COLO668 (cell line): ENCODE results near the gene CYTH2.
"Not testable (repeated sequence)": the region's sequence is repeated elsewhere in the genome, so short reads cannot be mapped to it uniquely, and the experiment has no call there.

Experiments used
- DNase-seq: peaks from one replicate; lab custom pipeline; 2025; ENCODE audit not compliant: unreplicated experiment; lab: John Stamatoyannopoulos, UW

CYTH2 gene

DNA sequence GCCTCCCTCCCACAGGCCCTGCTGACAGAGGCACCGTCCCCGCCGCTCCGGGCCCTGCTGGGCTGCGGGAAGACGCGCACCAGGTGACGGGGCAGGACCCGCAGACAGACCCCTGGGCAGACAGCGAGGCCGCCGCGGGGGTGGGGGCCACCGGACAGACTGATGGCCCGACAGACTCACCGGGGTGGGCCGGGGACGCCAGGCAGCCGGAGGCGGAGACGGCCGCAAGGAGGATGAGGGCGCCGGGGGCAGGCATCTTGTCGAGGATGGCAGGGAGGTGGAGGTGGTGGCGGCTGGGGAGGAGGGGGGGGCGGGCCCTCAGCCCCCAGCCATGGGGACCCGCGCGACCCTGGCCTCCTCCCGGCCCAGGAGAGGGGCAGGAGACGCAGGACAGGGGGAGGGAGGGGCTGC, 42.2 kb downstream of the CYTH2 start:
- DNase-seq = no peak

DNA sequence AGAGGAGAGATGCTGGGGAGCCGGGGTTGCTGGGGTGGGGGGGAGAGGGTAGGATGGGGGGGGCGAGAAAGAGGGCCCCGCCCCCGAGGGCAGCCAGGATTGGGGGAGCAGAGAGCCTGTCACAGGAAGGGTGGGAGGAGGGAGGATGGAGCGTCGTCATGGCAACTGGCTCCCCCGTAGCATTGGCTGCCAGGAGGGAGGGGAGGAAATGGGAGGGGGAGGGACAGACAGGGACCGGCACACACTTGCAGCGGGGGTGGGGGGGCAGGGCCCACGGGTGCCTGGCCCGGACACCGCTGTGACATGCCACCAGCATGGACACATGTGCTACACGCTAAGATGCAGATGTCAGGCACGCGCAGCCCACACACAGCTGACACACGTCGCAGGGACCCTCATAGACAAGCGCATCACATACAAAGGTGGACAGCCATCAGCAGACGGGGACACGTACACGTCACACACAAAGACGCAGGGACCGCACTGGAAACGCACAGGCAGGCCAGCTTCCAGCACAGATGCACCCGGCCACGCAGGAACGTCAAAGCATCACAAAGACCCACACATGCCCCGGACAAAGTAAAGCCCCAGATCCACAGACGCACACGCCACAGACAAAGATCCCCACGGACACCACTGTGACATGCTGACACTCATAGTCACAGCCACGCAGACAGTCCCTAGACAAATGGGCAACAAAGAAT, 42.8 kb downstream of the CYTH2 start, which contains the start of gene LMTK3:
LMTK3 (minus strand) TSS at position 36 of the 704 bp plus-strand sequence. CDS start 259 bp downstream, outside the sequence.
- peak; percentile 29 for DNase-seq

DNA sequence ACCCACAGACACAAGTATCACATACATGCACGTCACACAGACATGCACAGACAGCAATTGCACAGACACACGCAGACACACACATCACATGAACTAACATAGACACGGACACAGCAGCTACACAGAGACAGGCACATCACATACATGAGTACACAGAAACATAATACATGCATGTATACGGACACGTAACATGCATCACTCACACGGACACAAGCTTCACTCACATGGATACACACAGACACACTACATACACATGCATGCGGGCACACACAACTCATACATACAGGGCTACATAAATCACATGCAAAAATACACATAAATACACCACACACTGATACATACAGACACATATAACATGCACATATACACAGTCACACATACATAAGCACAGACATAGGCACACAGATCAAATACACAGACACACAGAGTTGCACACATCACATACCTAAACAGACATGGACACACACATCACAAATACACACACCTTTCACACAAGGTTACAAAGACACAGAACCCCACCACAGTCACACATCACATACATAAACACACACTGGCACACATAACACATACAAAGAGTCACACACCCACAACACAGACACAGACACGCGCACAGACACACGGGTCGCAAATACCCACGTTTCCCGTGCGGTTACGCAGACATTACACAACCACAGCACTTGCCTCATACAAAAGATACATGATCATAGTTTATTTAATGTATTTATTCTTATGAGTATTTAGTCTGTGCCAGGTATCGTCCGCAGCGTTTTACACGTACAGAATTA, 43.5 kb downstream of the CYTH2 start:
- no peak for DNase-seq

DNA sequence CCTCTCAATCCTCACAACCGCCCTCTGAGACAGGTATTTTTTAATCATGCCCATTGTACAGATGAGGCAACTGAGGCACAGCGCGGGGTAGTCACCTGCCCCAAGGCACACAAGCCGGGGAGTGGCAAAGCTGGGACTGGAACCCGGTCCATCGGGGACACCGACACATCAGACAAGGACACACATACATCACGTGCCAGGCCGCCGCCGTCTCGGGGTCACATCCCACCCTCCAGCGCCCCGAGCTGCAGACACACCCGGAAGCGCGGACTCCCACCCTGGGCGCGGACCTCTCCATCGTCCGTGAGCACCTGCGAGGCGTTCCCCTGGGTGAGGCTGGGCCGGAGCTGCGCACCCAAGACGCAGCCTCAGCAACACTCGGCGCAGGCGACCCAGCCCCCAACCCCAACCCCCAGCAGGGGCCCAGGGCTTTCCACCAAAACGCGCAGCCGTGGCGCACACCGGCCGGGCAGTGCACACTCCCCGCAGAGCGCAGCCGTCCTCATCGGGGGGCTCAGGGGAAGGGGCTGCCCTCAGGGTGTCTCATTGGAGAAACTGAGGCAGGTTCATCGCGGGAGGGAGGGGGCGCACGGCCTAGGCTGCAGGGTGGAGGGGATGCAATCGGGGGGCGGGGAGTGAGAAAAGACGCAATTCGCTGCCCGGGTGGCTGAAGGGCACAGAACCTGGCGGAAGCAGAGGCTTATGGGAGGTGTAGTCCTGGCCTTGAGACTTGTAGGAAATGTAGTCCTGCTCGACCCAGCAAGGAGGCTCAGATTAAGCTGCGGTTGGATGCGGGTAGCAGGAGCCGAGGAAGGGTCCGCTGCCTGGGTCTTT, 44.3 kb downstream of the CYTH2 start:
- DNase-seq = peak; percentile 63

DNA sequence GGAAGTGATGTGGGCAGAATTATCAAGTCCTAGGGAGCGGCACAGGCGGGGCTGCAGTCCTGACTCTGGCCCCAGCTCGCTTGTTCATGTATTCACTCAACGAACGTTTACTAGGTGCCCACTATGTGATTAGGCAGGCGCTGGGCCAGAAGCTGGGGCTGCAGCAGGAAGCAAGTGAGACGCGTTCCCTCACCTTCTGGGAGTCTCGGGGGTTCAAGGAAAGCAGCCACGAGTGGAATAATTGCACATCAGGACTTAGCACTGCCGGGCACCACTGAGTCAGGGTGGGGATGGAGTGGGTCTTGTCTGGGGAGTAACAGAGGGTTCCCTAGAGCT, 44.9 kb downstream of the CYTH2 start:
- no peak for DNase-seq

DNA sequence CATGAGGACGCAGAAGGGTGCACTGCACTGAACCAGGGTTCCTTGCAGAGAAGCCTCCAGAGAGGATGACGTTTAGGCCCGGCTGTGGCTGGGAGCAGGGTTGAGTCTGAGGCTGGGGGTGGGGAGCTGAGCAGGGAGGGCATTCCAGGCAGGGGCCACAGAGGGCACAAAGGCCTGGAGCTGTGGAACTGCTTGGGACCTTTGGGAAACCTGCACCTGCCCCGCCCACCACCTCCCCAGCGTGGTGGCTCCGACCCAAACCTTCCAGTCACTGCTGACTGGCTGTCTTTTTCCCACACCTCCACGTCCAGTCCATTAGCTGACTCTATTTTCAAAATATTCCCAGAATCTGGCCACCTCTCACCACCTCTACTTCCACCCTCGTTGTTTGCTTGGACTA, 47.4 kb downstream of the CYTH2 start:
- no peak for DNase-seq

DNA sequence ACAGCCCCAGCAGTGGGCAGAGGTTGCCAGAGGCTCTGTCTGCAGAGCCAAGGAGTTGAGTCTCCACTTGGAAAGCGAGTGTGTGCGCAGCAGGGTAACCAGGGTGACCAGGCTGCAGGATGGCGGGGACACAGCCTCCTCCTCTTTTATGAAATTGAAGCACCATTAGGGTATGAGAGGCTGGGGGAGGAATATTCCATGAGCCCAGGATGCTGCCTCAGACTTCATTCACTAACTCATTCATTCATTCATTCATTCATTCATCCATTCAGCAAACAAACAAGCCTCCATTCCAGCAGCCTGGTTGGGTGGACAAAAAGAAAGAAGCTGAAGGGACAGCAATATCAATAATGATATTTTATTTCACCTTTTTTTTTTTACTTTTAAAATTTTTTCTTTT, 49.0 kb downstream of the CYTH2 start:
- DNase-seq = no peak

DNA sequence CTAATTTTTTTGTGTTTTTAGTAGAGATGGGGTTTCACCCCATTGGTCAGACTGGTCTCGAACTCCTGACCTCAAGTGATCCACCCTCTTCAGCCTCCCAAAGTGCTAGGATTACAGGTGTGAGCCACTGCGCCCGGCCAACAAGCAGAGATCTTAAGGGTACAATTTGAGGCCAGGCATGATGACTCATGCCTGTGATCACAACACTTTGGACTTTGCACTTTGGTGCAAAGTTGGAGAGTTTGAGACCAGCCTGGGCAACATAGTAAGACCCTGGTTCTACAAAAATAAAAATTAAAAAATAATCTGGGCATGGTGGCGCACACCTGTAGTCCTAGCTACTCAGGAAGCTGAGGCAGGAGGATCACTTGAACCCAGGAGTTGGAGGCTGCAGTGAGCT, 50.3 kb downstream of the CYTH2 start:
- not testable (repeated sequence) for DNase-seq

DNA sequence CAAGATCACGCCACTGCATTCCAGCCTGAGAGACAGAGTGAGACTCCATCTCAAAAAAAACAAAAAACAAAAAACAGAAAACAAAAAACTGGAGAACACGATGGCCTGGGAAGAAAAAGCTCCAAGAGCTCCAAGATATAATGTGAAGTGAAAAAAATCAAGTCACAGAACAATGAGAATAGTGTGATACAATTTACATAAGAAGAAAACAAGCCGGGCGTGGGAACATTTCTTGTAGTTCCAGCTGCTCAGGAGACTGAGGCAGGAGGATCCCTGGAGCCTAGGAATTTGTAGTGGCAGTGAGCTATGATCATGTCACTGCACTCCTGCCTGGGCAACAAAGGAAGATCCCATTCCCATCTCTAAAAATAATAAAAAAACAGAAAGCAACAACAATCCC, 51.0 kb downstream of the CYTH2 start:
- DNase-seq = no peak

DNA sequence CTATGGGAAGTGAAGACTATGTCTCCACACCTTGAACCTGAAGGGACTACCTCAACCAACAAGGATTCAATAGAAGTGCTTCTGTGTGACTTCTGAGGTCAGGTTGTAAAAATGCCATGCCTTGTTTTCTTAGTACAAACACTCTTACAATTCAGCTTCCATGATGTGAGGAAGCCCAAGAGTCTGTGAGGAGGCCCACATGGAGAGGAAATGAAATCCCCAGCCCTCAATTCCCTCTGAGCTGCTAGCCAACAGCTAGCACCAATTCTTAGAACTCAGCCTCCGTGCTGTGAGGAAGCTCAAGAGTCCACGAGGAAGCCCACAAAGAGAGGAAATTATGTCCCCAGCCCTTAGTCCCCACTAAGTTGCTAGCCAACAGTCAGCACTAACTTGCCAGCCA, 55.1 kb downstream of the CYTH2 start:
- no peak for DNase-seq

DNA sequence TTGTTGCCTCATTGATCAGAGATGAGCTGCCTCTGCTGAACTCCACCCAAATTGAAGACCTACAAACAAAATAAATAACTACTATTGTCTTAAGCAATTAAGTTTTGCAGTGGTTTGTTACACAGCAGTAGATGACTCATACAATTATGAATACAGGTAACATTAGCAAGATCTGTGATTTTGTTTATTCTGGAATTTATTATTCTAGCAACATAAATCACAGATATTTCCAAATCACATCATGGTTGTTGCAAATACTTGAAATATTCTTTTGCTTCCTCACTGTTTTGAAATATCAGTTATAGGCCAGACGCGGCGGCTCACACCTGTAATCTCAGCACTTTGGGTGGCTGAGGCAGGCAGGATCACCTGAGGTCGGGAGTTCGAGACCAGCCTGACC, 55.6 kb downstream of the CYTH2 start:
- no peak for DNase-seq

DNA sequence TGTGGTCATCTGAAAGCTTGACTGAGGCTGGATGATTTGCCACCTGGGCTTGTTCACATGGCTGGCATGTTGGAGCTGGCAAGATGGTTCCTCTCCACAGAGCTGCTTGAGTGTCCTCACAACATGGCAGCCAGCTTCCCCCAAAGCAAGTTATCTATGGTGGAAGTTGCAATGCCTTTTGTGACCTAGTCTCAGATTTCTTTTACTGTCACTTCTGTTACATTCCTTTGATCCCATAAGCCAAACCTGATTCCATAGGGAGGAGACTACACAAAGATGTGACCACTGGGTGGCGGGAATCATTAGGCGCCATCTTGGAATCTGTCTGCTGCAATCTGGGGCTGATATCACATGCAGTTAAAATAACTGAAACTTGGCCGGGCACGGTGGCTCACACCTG, 60.0 kb downstream of the CYTH2 start:
- no peak for DNase-seq

DNA sequence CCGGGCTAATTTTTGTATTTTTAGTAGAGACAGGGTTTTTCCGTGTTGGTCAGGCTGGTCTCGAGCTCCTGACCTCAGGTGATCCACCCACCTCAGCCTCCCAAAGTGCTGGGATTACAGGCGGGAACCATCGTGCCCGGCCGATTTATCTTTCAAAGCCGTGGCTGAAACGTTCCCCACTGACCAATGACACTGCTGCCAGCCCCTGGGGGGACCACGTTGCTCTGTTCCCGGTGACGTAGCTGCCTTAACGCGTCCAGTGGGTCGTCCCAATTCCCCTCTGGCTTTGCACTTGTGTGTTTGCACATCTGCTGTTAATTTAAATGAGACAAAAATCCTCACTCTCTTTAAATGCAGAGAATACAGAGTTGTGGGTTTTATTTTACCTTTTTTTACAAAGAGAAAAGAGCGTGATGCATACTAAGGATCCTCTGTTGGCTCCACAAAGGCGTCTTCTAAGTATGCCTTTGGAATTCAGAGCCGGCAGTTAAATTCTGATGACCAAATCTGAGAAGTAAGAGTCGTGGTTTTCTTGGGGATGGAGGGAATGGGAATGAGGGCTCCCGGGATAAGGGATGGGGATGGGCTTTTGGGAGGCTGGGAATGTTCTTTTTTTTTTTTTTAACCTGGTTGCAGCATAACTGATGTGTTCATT, 61.0 kb downstream of the CYTH2 start:
- no peak for DNase-seq

DNA sequence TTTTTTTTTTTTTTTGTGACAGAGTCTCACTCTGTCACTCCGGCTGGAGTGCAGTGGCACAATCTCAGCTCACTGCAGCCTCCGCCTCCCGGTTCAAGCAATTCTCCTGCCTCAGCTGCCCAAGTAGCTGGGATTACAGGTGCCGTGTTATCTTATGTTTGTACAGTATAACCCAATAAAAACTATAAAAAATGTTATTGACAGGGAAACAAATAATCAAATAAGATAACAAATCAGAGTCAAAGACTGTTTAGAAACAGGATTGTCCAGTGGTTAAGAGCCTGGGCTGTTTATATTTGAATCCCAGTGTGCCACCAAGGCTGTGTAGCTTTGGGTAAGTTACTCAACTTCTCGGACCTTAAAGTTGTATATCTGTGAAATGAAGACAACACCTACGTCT, 61.6 kb downstream of the CYTH2 start:
- DNase-seq = no peak
